BLaER1 (cell line): ENCODE results near the gene TRMT5.

Source experiments
- H3K27ac ChIP-seq: shearing (Covaris generic); formaldehyde crosslinking; 2 replicates; pipeline ENCODE4 v1.8.1; 2022
- H3K27me3 ChIP-seq: shearing (Covaris generic); formaldehyde crosslinking; 2 replicates; pipeline ENCODE4 v1.8.1; 2022
- H3K36me3 ChIP-seq: shearing (Covaris generic); formaldehyde crosslinking; 2 replicates; pipeline ENCODE4 v1.8.1; 2022
- H3K4me1 ChIP-seq: shearing (Covaris generic); formaldehyde crosslinking; 2 replicates; pipeline ENCODE4 v1.8.1; 2022
- H3K4me2 ChIP-seq: shearing (Covaris generic); formaldehyde crosslinking; 2 replicates; pipeline ENCODE4 v1.8.1; 2022
- H3K4me3 ChIP-seq: shearing (Covaris generic); formaldehyde crosslinking; 2 replicates; pipeline ENCODE4 v1.8.1; 2022
- H3K9ac ChIP-seq: shearing (Covaris generic); formaldehyde crosslinking; 2 replicates; pipeline ENCODE4 v1.8.1; 2022
- H3K9me3 ChIP-seq: shearing (Covaris generic); formaldehyde crosslinking; 2 replicates; pipeline ENCODE4 v1.8.1; 2022
- H4K20me1 ChIP-seq: shearing (Covaris generic); formaldehyde crosslinking; 2 replicates; pipeline ENCODE4 v1.8.1; 2022
- Cebpa-rat ChIP-seq: shearing (Covaris generic); IDR thresholded peaks from 2 replicates; pipeline ENCODE4 v1.8.1; 2022

Gene TRMT5

DNA sequence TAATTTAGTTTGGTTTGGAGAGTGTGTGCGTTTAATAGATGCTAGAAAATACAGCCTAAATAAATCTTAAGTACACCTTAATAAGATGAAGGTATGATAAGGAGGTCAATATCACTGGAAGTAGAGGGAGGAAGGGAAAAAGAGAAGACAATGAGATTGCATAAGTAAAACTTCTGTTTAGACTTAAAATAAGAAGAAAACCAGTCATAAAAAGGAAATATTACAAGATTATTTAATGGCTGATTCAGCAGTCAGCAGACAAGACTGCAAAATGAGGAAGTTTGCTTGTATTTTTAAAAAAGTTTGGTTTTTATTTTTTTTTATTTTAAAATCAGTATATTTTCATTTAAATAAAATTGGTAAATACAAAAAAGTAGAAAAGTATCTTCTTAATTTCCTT lies 3.3 kb upstream of the TRMT5 start:
- H3K4me3 ChIP-seq: no peak overlapping the region
- H4K20me1 ChIP-seq: no peaks in the 10 kb centered on the region
- H3K4me2 ChIP-seq: no peak overlapping the region

DNA sequence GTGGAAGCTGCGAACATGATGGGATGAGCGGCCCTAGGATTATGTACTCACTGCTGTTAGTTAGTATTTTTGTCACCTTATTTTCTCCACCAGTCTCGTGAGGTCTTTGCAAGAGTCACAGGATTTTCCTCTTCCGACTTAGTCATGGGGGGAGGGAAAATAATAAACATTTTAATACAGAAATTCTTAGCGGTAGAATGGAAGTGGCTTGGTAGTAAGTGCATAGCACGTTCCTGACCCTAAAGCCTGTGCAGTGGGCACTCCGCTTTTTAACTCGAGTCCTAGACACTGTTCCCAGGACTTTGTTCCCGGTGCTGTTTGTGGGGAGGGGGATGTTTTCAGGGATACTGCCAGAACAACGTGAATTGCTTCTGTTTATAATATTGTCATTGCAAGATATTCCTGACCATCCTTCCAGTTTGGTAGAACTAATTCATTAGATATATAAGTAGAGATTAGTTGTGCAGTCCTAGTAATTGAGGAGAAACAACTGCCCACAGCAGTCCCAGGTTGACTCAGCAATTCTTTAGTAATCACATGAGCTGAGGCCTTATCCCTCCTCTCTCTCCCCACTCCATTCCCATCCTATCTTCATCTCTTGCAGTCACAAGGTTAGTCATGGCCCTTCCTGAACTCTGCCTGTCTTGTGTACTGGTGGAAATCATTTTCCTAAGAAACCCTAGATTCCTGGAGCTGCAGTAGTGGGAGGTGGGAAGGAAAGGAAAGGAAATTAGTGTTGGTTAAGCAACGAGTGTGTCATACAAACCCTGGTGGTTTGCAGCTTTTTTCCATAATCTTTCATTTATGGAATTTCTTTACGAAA lies 965 bp upstream of the TRMT5 start:
- Histone ChIP-seq H3K36me3 (no peaks in the 10 kb centered on the region), H3K9me3 (peaks cover 14% of the 10 kb centered on the region), H3K4me1 (peaks cover 9% of the 10 kb centered on the region), H3K4me2 (peak overlapping the region; percentile 70), H4K20me1 (no peaks in the 10 kb centered on the region), H3K27ac (no peak overlapping the region), H3K4me3 (peak overlapping the region; percentile 73), H3K9ac (peak overlapping the region; percentile 62; the same call in 1 of the 2 replicates), H3K27me3 (peaks cover 17% of the 10 kb centered on the region)
- TF ChIP-seq Cebpa-rat: no peak

More for the DNA sequence above, 3.3 kb upstream of the TRMT5 start:
- H3K27me3 ChIP-seq: peaks cover 17% of the 10 kb centered on the region
- no peak for TF ChIP-seq Cebpa-rat
- peaks cover 9% of the 10 kb centered on the region for H3K4me1 ChIP-seq
- peaks cover 14% of the 10 kb centered on the region for H3K9me3 ChIP-seq
- H3K9ac ChIP-seq: no peak overlapping the region
- H3K27ac ChIP-seq: no peak overlapping the region
- H3K36me3 ChIP-seq: no peaks in the 10 kb centered on the region

DNA sequence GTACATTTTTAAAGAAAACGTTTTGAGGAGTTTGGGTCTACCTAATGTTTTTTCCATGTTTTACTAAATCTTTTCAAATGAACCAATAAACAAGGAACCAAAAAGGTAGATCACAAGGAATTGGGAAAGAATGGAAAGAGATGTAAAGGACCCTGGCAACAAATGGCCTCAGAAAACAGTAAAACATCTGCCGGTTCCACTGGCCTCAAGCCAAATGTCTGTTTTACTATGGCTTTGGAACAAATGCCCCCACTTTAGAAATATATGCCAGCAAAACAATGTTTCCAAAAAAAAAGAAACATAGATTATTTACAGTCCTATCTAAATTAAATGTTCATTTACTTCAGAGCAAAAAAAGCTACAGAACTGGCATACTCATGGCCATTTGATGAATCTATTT lies 3.0 kb downstream of the TRMT5 start:
- Histone ChIP-seq H3K36me3 (no peaks in the 10 kb centered on the region), H3K4me3 (no peak overlapping the region), H3K27ac (no peak overlapping the region), H3K27me3 (peaks cover 17% of the 10 kb centered on the region), H3K9me3 (peaks cover 14% of the 10 kb centered on the region), H3K4me2 (no peak overlapping the region), H4K20me1 (no peaks in the 10 kb centered on the region), H3K9ac (no peak overlapping the region), H3K4me1 (peaks cover 9% of the 10 kb centered on the region)
- TF ChIP-seq Cebpa-rat: no peak

DNA sequence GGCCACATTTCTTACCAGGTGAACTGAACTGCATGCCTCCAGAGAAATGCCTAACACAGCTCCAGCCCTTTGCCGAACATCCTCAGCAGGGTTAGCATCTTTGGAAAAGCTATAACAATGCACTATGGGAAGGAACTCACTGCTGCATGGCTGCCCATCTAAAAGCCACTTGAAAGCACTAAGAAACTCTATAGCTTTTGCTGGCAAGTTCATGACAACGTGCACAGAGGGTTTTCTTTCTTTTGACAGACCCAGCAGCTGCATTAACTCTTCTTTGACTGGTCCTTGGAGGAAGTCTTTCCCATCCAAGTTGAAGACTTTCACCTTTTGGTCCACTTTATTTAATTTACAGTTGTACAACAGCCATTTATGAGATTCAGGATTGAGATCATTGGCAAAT lies 5.3 kb downstream of the TRMT5 start:
- H3K27ac ChIP-seq: no peak overlapping the region

DNA sequence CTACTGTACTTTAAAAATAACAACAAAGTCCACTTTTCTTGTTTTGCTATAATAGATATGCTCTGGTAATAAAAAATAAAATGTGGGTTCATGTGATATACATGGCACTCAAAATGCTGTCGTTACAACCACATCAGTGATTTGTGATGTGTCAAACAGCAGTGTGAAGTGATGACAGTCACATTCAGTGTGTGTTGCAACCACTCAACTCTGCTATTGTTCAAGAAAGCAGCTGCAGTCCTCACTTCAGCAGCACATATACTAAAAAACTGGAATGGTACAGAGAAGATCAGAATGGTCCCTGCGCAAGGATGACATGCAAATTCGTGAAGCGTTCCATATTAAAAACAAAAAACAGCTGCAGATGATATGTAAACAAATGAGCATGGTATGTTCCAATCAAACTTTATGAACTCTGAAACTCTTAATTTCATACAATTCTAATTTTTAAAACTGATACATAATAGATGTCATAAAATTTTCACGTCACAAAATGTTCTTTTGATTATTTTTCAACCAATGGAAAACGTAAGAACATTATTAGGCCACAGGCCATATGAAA lies 6.7 kb downstream of the TRMT5 start:
- H3K4me1 ChIP-seq: peaks cover 8% of the 10 kb centered on the region
- H3K9ac ChIP-seq: no peak overlapping the region
- TF ChIP-seq Cebpa-rat: no peak
- H4K20me1 ChIP-seq: no peaks in the 10 kb centered on the region
- H3K36me3 ChIP-seq: no peaks in the 10 kb centered on the region
- no peak overlapping the region for H3K4me2 ChIP-seq
- no peaks in the 10 kb centered on the region for H3K9me3 ChIP-seq
- H3K27ac ChIP-seq: no peak overlapping the region
- no peaks in the 10 kb centered on the region for H3K27me3 ChIP-seq
- H3K4me3 ChIP-seq: no peak overlapping the region

More for the DNA sequence above, 5.3 kb downstream of the TRMT5 start:
- Histone ChIP-seq H3K9me3 (peaks cover 3% of the 10 kb centered on the region), H3K9ac (no peak overlapping the region), H3K4me3 (no peak overlapping the region), H3K4me2 (no peak overlapping the region), H3K27me3 (peaks cover 1% of the 10 kb centered on the region; the same call in 1 of the 2 replicates), H4K20me1 (no peaks in the 10 kb centered on the region), H3K36me3 (no peaks in the 10 kb centered on the region), H3K4me1 (peaks cover 8% of the 10 kb centered on the region)
- no peak for TF ChIP-seq Cebpa-rat

DNA sequence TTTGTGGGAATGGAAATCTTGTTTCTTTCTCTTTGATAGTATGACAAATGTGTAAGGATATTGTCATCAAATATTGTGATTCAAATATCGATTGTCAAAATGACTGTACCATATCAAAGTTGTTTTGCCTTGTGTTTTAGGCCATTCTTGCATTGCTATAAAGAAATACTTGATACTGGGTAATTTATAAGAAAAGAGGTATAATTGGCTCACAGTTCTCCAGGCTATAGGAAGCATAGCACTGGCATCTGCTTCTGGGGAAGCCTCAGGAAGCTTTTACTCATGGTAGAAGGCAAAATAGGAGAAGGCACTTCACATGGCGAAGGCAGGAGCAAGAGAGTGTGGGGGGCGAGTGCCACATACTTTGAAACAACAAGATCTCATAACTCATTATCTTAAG lies 7.8 kb downstream of the TRMT5 start:
- Histone ChIP-seq H3K9ac (no peak overlapping the region), H3K4me2 (no peak overlapping the region), H3K4me3 (no peak overlapping the region), H3K4me1 (peaks cover 8% of the 10 kb centered on the region), H3K27me3 (no peaks in the 10 kb centered on the region), H4K20me1 (no peaks in the 10 kb centered on the region), H3K36me3 (no peaks in the 10 kb centered on the region), H3K9me3 (no peaks in the 10 kb centered on the region), H3K27ac (no peak overlapping the region)
- TF ChIP-seq Cebpa-rat: no peak

DNA sequence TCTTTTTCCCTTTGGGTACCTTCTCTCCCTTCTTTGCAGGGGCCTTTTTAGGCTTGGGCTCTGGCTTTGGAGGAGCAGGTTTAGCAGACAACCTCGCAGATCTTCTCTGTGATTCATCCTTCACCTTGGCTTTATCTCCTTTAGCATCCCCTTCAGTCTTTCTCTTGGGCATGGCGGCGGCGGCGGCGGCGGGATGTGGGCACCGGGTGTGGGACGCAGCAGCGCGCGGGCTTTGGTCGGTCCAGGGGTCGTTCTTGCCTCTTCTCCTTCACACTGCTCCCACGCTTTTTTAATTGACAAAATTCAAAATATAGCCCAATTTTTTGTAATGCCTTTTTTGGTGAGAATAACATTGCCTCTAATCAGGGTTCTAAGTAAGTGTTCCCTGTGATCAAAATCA lies 8.6 kb downstream of the TRMT5 start:
- Histone ChIP-seq H3K4me2 (no peak overlapping the region), H3K27ac (no peak overlapping the region), H3K9ac (no peak overlapping the region), H3K4me1 (peaks cover 8% of the 10 kb centered on the region), H3K4me3 (no peak overlapping the region), H3K9me3 (no peaks in the 10 kb centered on the region), H3K36me3 (no peaks in the 10 kb centered on the region), H3K27me3 (no peaks in the 10 kb centered on the region), H4K20me1 (no peaks in the 10 kb centered on the region)
- no peak for TF ChIP-seq Cebpa-rat

DNA sequence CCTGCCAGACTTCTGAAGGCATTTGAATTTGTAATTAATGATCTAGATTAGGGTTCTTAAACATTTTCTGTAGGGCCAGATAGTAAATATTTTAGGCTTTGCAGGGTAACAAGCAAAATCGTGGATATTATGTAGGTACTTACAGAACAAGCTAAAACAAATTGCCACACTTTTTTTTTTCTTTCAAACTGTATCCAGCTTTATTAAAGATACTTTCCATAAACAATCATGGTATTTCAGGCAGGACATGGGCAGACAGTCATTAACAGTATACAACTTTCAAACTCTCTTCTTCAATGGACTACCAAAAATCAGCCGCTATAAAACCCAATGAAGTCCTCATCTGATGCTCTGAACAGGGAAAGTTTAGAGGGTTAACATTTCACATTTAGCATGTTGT lies 9.6 kb downstream of the TRMT5 start:
- no peak overlapping the region for H3K9ac ChIP-seq
- peaks cover 8% of the 10 kb centered on the region for H3K4me1 ChIP-seq
- no peak for TF ChIP-seq Cebpa-rat
- 0 out of 2 replicates have a peak overlapping the region, but pooled peaks have one; percentile 20 for H3K4me2 ChIP-seq
- H3K27ac ChIP-seq: no peak overlapping the region
- no peaks in the 10 kb centered on the region for H3K36me3 ChIP-seq
- no peak overlapping the region for H3K4me3 ChIP-seq
- H3K27me3 ChIP-seq: no peaks in the 10 kb centered on the region
- no peaks in the 10 kb centered on the region for H3K9me3 ChIP-seq
- no peaks in the 10 kb centered on the region for H4K20me1 ChIP-seq

DNA sequence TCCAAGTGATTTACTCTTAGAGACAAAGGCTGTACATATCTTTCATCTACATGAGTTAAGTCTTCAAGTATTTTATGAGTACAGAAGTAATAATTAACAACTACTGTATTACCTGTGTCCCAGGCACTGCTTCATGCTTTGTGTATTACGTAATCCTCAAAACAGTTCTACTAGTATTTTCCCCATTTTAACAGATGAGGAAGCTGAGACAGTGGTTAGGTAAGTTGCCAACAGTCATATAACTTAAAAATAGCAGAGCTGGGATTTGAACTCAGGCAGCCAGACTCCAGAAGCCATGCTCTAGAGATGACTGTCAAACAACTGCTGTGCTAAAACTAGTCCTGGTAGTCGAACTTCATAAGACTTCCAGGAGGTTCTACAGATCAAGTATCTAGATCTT lies 10.7 kb downstream of the TRMT5 start:
- Histone ChIP-seq H3K9ac (no peak overlapping the region), H3K4me3 (no peak overlapping the region), H3K4me1 (peaks cover 8% of the 10 kb centered on the region), H3K27me3 (no peaks in the 10 kb centered on the region), H3K4me2 (no peak overlapping the region), H3K36me3 (no peaks in the 10 kb centered on the region), H3K27ac (no peak overlapping the region), H4K20me1 (no peaks in the 10 kb centered on the region), H3K9me3 (no peaks in the 10 kb centered on the region)
- no peak for TF ChIP-seq Cebpa-rat

DNA sequence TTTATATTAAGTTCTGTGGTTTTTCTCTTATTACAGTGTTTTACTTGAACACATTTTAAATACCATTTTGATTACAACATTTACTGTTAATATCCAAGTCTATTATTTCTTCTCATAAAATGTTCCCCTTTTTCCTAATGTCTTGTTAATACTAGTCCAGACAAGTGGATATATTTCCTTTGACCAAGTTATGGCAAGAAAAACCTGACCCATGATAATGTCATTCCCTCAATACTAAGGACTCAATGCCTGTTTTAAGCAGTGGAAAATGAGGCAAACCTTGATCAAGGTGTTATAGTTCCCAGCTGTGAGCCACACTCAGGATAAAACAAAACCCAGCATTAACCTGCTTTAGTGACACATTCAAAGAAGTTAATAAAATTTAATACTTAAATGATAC lies 12.2 kb downstream of the TRMT5 start:
- H3K27me3 ChIP-seq: no peaks in the 10 kb centered on the region
- no peak overlapping the region for H3K4me3 ChIP-seq
- H3K27ac ChIP-seq: no peak overlapping the region
- H4K20me1 ChIP-seq: no peaks in the 10 kb centered on the region
- no peak overlapping the region for H3K4me2 ChIP-seq
- H3K9ac ChIP-seq: no peak overlapping the region
- TF ChIP-seq Cebpa-rat: no peak
- peaks cover 8% of the 10 kb centered on the region for H3K4me1 ChIP-seq
- H3K9me3 ChIP-seq: no peaks in the 10 kb centered on the region
- H3K36me3 ChIP-seq: no peaks in the 10 kb centered on the region
